Mesenchymal stem cell (in vitro differentiated cells and primary cell): ENCODE measurements around the gene RBM20.

Source experiments
- DNase-seq: peaks from one replicate; pipeline ENCODE4 v3.0.0-alpha.2; 2013
- H2AFZ ChIP-seq: one replicate; pipeline ENCODE4 v1.6.1; 2013; ENCODE audit warnings: low read depth, mild to moderate bottlenecking, control low read depth, inconsistent platforms, low read length, moderate library complexity
- H2AK5ac ChIP-seq: 2 replicates; pipeline ENCODE4 v1.6.1; 2013; ENCODE audit warnings: low read length, moderate library complexity, mild to moderate bottlenecking, inconsistent platforms; ENCODE audit not compliant: severe bottlenecking
- H2BK120ac ChIP-seq: one replicate; pipeline ENCODE4 v1.6.1; 2013; ENCODE audit warnings: low read depth, mild to moderate bottlenecking, inconsistent platforms, low read length, moderate library complexity
- H2BK12ac ChIP-seq, 2 experiments: one replicate each; pipeline ENCODE4 v1.6.1; 2013; ENCODE audit warnings: inconsistent platforms in 2 of 2, low read length in 2 of 2, mild to moderate bottlenecking in 2 of 2, moderate library complexity in 2 of 2, control low read depth in 1 of 2
- H2BK15ac ChIP-seq: one replicate; pipeline ENCODE4 v1.6.1; 2013; ENCODE audit warnings: mild to moderate bottlenecking, low read depth, inconsistent platforms; ENCODE audit not compliant: poor library complexity, severe bottlenecking
- H2BK5ac ChIP-seq: 2 replicates; pipeline ENCODE4 v1.6.1; 2013; ENCODE audit warnings: low read depth, mild to moderate bottlenecking, low read length, control low read depth, inconsistent platforms; ENCODE audit not compliant: poor library complexity, severe bottlenecking
- H3K14ac ChIP-seq, 2 experiments: one replicate each; pipeline ENCODE4 v1.6.1; 2013; ENCODE audit warnings: inconsistent platforms in 2 of 2, low read length in 2 of 2, control low read depth in 1 of 2, mild to moderate bottlenecking in 1 of 2, moderate library complexity in 1 of 2
- H3K18ac ChIP-seq, 2 experiments: one replicate each; pipeline ENCODE4 v1.6.1; 2013; ENCODE audit warnings: inconsistent platforms in 2 of 2, low read length in 2 of 2, control low read depth in 1 of 2, low read depth in 1 of 2, mild to moderate bottlenecking in 1 of 2
- H3K23ac ChIP-seq, 2 experiments: one replicate each; pipeline ENCODE4 v1.6.1; 2013; ENCODE audit warnings: inconsistent platforms in 2 of 2, low read length in 2 of 2, mild to moderate bottlenecking in 2 of 2, moderate library complexity in 2 of 2, control low read depth in 1 of 2
- H3K27ac ChIP-seq: 2 replicates; pipeline ENCODE4 v1.5.1; 2013; ENCODE audit warnings: mild to moderate bottlenecking, moderate library complexity, low read length, control low read depth, inconsistent platforms; ENCODE audit not compliant: poor library complexity, severe bottlenecking
- H3K27me3 ChIP-seq, 2 experiments: 2 replicates each; pipeline versions ENCODE4 v1.6.1 to v1.7.0; 2013; ENCODE audit warnings: low read length in 2 of 2, mild to moderate bottlenecking in 2 of 2, moderate library complexity in 2 of 2, control low read depth in 1 of 2, inconsistent platforms in 1 of 2; ENCODE audit not compliant: control insufficient read depth in 1 of 2, insufficient read depth in 1 of 2
- H3K36me3 ChIP-seq, 2 experiments: 2 replicates each; pipeline versions ENCODE4 v1.6.1 to v1.7.0; 2013; ENCODE audit warnings: low read length in 2 of 2, control low read depth in 1 of 2, inconsistent platforms in 1 of 2, low read depth in 1 of 2, mild to moderate bottlenecking in 1 of 2; ENCODE audit not compliant: insufficient read depth in 2 of 2, control insufficient read depth in 1 of 2
- H3K4ac ChIP-seq, 2 experiments: one replicate each; pipeline ENCODE4 v1.6.1; 2013; ENCODE audit warnings: inconsistent platforms in 2 of 2, low read length in 2 of 2, mild to moderate bottlenecking in 2 of 2, moderate library complexity in 2 of 2, control low read depth in 1 of 2, low read depth in 1 of 2
- H3K4me1 ChIP-seq: 2 replicates; pipeline ENCODE4 v1.6.1; 2013; ENCODE audit warnings: low read depth, low read length, control low read depth; ENCODE audit not compliant: control insufficient read depth, insufficient read depth
- H3K4me2 ChIP-seq: 2 replicates; pipeline ENCODE4 v1.6.1; 2013; ENCODE audit warnings: low read length, mild to moderate bottlenecking, inconsistent platforms; ENCODE audit not compliant: poor library complexity, severe bottlenecking
- H3K4me3 ChIP-seq, 2 experiments: 2 replicates each; pipeline versions ENCODE4 v1.5.1 to v1.7.0; 2013; ENCODE audit warnings: low read length in 2 of 2, mild to moderate bottlenecking in 2 of 2, control low read depth in 1 of 2, low read depth in 1 of 2; ENCODE audit not compliant: insufficient read depth in 1 of 2
- H3K79me1 ChIP-seq: replicated peaks from 2 replicates; pipeline ENCODE4 v1.6.1; 2013; ENCODE audit warnings: mild to moderate bottlenecking, control low read depth, low read length, inconsistent platforms; ENCODE audit not compliant: poor library complexity, severe bottlenecking
- H3K9ac ChIP-seq: 2 replicates; pipeline ENCODE4 v1.7.0; 2013; ENCODE audit warnings: mild to moderate bottlenecking, low read length, moderate library complexity
- H3K9me3 ChIP-seq: 2 replicates; pipeline ENCODE4 v1.7.0; 2013; ENCODE audit warnings: mild to moderate bottlenecking, low read length; ENCODE audit not compliant: control insufficient read depth
- H4K8ac ChIP-seq: one replicate; pipeline ENCODE4 v1.6.1; 2013; ENCODE audit warnings: inconsistent platforms, mild to moderate bottlenecking, low read length, moderate library complexity
- H4K91ac ChIP-seq: one replicate; pipeline ENCODE4 v1.6.1; 2013; ENCODE audit warnings: mild to moderate bottlenecking, low read length, inconsistent platforms
- WGBS: methylation state at CpG from one replicate; pipeline ENCODE4 v1.1.7; 2013; ENCODE audit warnings: mixed read lengths; 5-methylcytosine and 5-hydroxymethylcytosine counted together

Gene RBM20

DNA sequence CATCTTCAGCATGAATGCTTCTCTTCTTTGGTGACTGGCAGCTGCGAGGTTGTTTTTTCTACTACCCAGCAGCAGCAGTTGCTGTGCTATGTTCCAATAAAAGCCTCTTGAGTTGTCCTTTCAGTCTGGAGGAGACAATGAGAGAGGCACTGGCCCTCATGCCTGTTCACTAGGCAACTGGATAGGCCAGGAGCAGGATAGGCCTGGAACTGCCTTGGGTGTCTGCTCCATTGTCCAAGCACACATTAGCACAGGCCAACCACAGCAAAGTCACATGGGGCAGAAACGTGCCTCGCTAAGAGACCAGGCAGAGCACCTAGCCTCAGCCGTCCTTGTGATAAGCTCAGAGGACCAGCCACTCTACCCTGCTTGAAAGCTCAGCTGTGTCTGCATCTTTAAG, 150.7 kb downstream of the RBM20 start:
- Histone ChIP-seq H2BK5ac (no peak overlapping the region), H3K9ac (no peak overlapping the region), H3K14ac (peak overlapping the region in 1 of 2 experiments; percentile 66), H3K79me1 (no peaks in the 10 kb centered on the region), H2BK120ac (no peak overlapping the region), H3K27me3 (peaks cover 0 to 12% of the 10 kb centered on the region in 2 experiments), H3K4me1 (peaks cover 4% of the 10 kb centered on the region), H4K8ac (peak overlapping the region; percentile 52), H3K18ac (peak overlapping the region; percentile 23 to 84), H2AFZ (peak overlapping the region; percentile 36), H3K9me3 (no peaks in the 10 kb centered on the region), H4K91ac (peak overlapping the region; percentile 1), H3K36me3 (no peaks in the 10 kb centered on the region), H3K4ac (no peak overlapping the region), H3K4me3 (no peak overlapping the region), H2BK15ac (no peak overlapping the region), H2AK5ac (no peak overlapping the region), H3K4me2 (no peak overlapping the region), H3K23ac (no peak overlapping the region), H3K27ac (no peak overlapping the region), H2BK12ac (peak overlapping the region in 1 of 2 experiments; percentile 91)
- WGBS: 44% methylated on average over 4 of the region's 4 CpGs
- no peak for DNase-seq

DNA sequence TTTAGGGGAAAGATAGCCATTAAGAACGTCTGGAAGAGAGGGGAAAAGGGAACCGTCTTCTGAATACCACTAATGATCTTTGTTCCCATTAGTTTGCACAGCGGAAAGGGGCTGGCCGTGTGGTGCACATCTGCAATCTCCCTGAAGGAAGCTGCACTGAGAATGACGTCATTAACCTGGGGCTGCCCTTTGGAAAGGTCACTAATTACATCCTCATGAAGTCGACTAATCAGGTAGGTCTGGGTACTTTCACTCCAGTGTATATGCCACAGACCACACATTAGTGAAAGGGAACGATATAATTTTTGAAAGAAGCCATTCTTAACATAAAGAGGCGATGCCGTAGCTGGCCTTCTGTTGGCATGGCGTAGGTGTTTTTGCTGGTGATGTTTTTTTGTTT, 153.3 kb downstream of the RBM20 start:
- Histone ChIP-seq H3K27me3 (peaks cover 0 to 9% of the 10 kb centered on the region in 2 experiments), H4K8ac (no peak overlapping the region), H3K9me3 (no peaks in the 10 kb centered on the region), H3K4me1 (peaks cover 4% of the 10 kb centered on the region), H2AK5ac (no peak overlapping the region), H2BK12ac (no peak overlapping the region), H3K4me2 (no peak overlapping the region), H3K14ac (no peak overlapping the region), H3K23ac (no peak overlapping the region), H3K79me1 (no peaks in the 10 kb centered on the region), H3K9ac (no peak overlapping the region), H4K91ac (no peak overlapping the region), H3K36me3 (no peaks in the 10 kb centered on the region), H2BK120ac (no peak overlapping the region), H2BK5ac (no peak overlapping the region), H3K4me3 (no peak overlapping the region), H2AFZ (no peak overlapping the region), H3K27ac (no peak overlapping the region), H3K18ac (no peak overlapping the region), H2BK15ac (no peak overlapping the region), H3K4ac (no peak overlapping the region)
- 63% methylated on average over 10 of the region's 10 CpGs for WGBS
- DNase-seq: no peak

DNA sequence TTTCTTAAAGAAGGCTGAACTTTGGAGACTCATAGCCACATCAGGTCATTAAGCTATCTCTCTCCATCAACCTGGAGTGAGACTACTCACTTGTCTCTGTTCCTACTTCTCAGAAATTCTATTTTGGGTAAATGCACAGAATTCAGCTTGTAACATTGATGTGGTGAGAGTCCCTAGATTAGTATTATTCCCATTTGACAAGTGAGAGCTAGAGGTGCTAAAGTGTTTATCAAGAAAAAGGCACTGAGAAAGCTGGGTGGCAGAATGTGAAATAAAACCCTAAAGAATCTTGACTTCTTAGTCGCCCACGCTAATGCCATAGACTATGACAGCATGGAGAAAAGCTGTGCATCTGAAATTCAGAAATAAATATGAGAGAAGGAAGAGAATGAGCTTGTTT, 154.2 kb downstream of the RBM20 start:
- no peak overlapping the region for H3K9ac ChIP-seq
- no peaks in the 10 kb centered on the region for H3K36me3 ChIP-seq
- no peak overlapping the region for H2BK5ac ChIP-seq
- peaks cover 5% of the 10 kb centered on the region for H3K4me1 ChIP-seq
- no peak overlapping the region for H3K27ac ChIP-seq
- no peak overlapping the region for H4K91ac ChIP-seq
- no peak overlapping the region for H2AFZ ChIP-seq
- WGBS: 100% methylated on average over 2 of the region's 2 CpGs
- H2AK5ac ChIP-seq: no peak overlapping the region
- H2BK12ac ChIP-seq: no peak overlapping the region
- H3K79me1 ChIP-seq: no peaks in the 10 kb centered on the region
- no peak overlapping the region for H2BK120ac ChIP-seq
- no peak for DNase-seq
- no peak overlapping the region for H3K4ac ChIP-seq
- no peak overlapping the region for H3K14ac ChIP-seq
- H3K4me2 ChIP-seq: no peak overlapping the region
- no peaks in the 10 kb centered on the region for H3K9me3 ChIP-seq
- no peaks in the 10 kb centered on the region for H3K27me3 ChIP-seq
- H2BK15ac ChIP-seq: no peak overlapping the region
- no peak overlapping the region for H4K8ac ChIP-seq
- H3K18ac ChIP-seq: no peak overlapping the region
- no peak overlapping the region for H3K23ac ChIP-seq
- H3K4me3 ChIP-seq: no peak overlapping the region

DNA sequence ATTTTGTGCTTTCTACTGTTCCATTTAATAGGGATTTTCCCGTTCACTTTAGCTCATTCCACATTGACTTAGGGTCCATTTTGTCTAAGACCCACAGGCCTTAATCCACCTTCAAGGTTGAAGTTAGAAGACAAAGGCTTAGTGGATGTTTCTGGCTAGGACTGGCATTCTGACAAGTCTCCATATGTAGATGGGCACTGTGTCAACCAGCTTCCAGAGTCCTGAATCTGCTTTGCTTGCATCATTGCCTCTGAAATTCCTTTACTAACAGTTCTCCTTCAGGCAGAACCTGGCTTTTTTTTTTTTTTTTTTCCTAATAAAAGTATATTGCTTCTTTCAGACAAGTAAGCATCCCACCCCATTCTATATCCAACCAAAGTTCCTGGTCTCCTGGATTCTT, 158.0 kb downstream of the RBM20 start:
- no peak overlapping the region for H2AK5ac ChIP-seq
- no peaks in the 10 kb centered on the region for H3K36me3 ChIP-seq
- H3K4ac ChIP-seq: peak overlapping the region in 1 of 2 experiments; percentile 56
- peak; percentile 43 for DNase-seq
- no peak overlapping the region for H3K14ac ChIP-seq
- H2BK5ac ChIP-seq: no peak overlapping the region
- no peak overlapping the region for H4K8ac ChIP-seq
- 71% methylated on average over 1 of the region's 1 CpG for WGBS
- peak overlapping the region in 1 of 2 experiments; percentile 26 for H2BK12ac ChIP-seq
- H3K27me3 ChIP-seq: no peaks in the 10 kb centered on the region
- H2BK15ac ChIP-seq: no peak overlapping the region
- H3K23ac ChIP-seq: no peak overlapping the region
- H3K9me3 ChIP-seq: peaks cover 4% of the 10 kb centered on the region
- peak overlapping the region in 1 of 2 experiments; percentile 31 for H3K4me3 ChIP-seq
- H3K4me1 ChIP-seq: peaks cover 3% of the 10 kb centered on the region
- H3K4me2 ChIP-seq: no peak overlapping the region
- no peak overlapping the region for H2AFZ ChIP-seq
- peak overlapping the region; percentile 64 for H3K27ac ChIP-seq
- no peaks in the 10 kb centered on the region for H3K79me1 ChIP-seq
- H2BK120ac ChIP-seq: no peak overlapping the region
- no peak overlapping the region for H3K18ac ChIP-seq
- no peak overlapping the region for H4K91ac ChIP-seq
- H3K9ac ChIP-seq: peak overlapping the region; percentile 79
